ENCODE measurements around the gene TRAF1. TPM values are rescaled to one million over a fixed set of nuclear protein-coding genes. Genes with fewer than 3 reads are reported as not detected.

TRAF1 gene
- total RNA-seq, 4 donors from 2014 or later, result 3.3 to 14.0 (median 8.8) TPM

- DNase-seq, result no peak
- Histone ChIP-seq H3K4me3 (peak overlapping the region in 1 of 4 donors; percentile 16), H3K27ac (peak overlapping the region; percentile 18 to 76 (median 52))
Measured at GRCh38 chr9:120894321-120895148, 32.1 kb downstream of the TRAF1 start.

GRCh38 chr9:120893611-120894307 lies 32.8 kb downstream of the TRAF1 start:
- H3K4me1 ChIP-seq, result peaks cover 9 to 40% (median 28%) of the 10 kb centered on the region in 4 donors
- TF ChIP-seq CTCF (IDR thresholded peaks at IDR 0.05), result no peak
- TF ChIP-seq POLR2A (IDR thresholded peaks at IDR 0.05), result no peak
- no peak for DNase-seq
- H3K4me3 ChIP-seq, result no peak overlapping the region
- H3K9me3 ChIP-seq, result no peaks in the 10 kb centered on the region
- peak overlapping the region; percentile 71 to 84 (median 74) for H3K27ac ChIP-seq
- H3K36me3 ChIP-seq, result no peaks in the 10 kb centered on the region
- H3K27me3 ChIP-seq, result no peaks in the 10 kb centered on the region

More at GRCh38 chr9:120894321-120895148, 32.1 kb downstream of the TRAF1 start:
- Histone ChIP-seq H3K9me3 (no peaks in the 10 kb centered on the region), H3K4me1 (peaks cover 9 to 40% (median 28%) of the 10 kb centered on the region in 4 donors), H3K27me3 (no peaks in the 10 kb centered on the region), H3K36me3 (no peaks in the 10 kb centered on the region)
- TF ChIP-seq POLR2A (IDR thresholded peaks at IDR 0.05), result no peak
- TF ChIP-seq CTCF (IDR thresholded peaks at IDR 0.05), result no peak

GRCh38 chr9:120892748-120893610 lies 33.6 kb downstream of the TRAF1 start:
- DNase-seq, result peak in 2 of 3 donors; percentile 65 to 80
- no peak overlapping the region for H3K4me3 ChIP-seq
- peaks cover 9 to 40% (median 28%) of the 10 kb centered on the region in 4 donors for H3K4me1 ChIP-seq
- H3K9me3 ChIP-seq, result no peaks in the 10 kb centered on the region
- H3K36me3 ChIP-seq, result no peaks in the 10 kb centered on the region
- H3K27ac ChIP-seq, result peak overlapping the region; percentile 71 to 84 (median 74)
- TF ChIP-seq CTCF (IDR thresholded peaks at IDR 0.05), result no peak
- TF ChIP-seq POLR2A (IDR thresholded peaks at IDR 0.05), result no peak
- H3K27me3 ChIP-seq, result no peaks in the 10 kb centered on the region

GRCh38 chr9:120891884-120892747 lies 34.5 kb downstream of the TRAF1 start:
- H3K4me3 ChIP-seq, result no peak overlapping the region

More at GRCh38 chr9:120891884-120892747, 34.5 kb downstream of the TRAF1 start:
- Histone ChIP-seq H3K9me3 (no peaks in the 10 kb centered on the region), H3K27ac (peak overlapping the region; percentile 71 to 84 (median 74)), H3K27me3 (no peaks in the 10 kb centered on the region), H3K4me1 (peaks cover 9 to 38% (median 27%) of the 10 kb centered on the region in 4 donors), H3K36me3 (no peaks in the 10 kb centered on the region)
- DNase-seq, result no peak
- no peak for TF ChIP-seq POLR2A (IDR thresholded peaks at IDR 0.05)
- no peak for TF ChIP-seq CTCF (IDR thresholded peaks at IDR 0.05)

Data from Peyer's patch (tissue), 4 donors.